Esophagus (tissue), 2 donors: ENCODE data around the gene PPP4C. TPM values are rescaled to one million over a fixed set of nuclear protein-coding genes. Genes with fewer than 3 reads are reported as not detected.
A peak's percentile ranks its signal among the peaks of the same experiment; 100 is the strongest.
"Not testable (repeated sequence)": the region's sequence is repeated elsewhere in the genome, so short reads cannot be mapped to it uniquely, and the experiment has no call there.

Experiments
- H3K27ac ChIP-seq, 2 donors: one replicate each; pipeline ENCODE4 v1.5.1; 2013; ENCODE audit warnings: low read depth in 2 of 2, mild to moderate bottlenecking in 2 of 2, inconsistent platforms in 1 of 2, low read length in 1 of 2, moderate library complexity in 1 of 2
- H3K27me3 ChIP-seq, 2 donors: one replicate each; pipeline ENCODE4 v1.6.1; 2013; ENCODE audit warnings: low read length in 2 of 2, control low read depth in 1 of 2, mild to moderate bottlenecking in 1 of 2; ENCODE audit not compliant: insufficient read depth in 2 of 2, control insufficient read depth in 1 of 2
- H3K36me3 ChIP-seq, 2 donors: one replicate each; pipeline ENCODE4 v1.6.1; 2013; ENCODE audit warnings: low read length in 1 of 2; ENCODE audit not compliant: control insufficient read depth in 2 of 2, insufficient read depth in 2 of 2
- H3K4me1 ChIP-seq, 2 donors: one replicate each; pipeline ENCODE4 v1.6.1; 2013; ENCODE audit warnings: low read length in 1 of 2; ENCODE audit not compliant: control insufficient read depth in 2 of 2, insufficient read depth in 2 of 2
- H3K4me3 ChIP-seq, 2 donors: one replicate each; pipeline ENCODE4 v1.5.1; 2013; ENCODE audit warnings: low read length in 2 of 2, mild to moderate bottlenecking in 2 of 2, low read depth in 1 of 2, moderate library complexity in 1 of 2
- H3K9me3 ChIP-seq, 2 donors: one replicate each; pipeline ENCODE4 v1.6.1; 2013; ENCODE audit warnings: mild to moderate bottlenecking in 2 of 2, low read depth in 1 of 2, low read length in 1 of 2, moderate library complexity in 1 of 2; ENCODE audit not compliant: control insufficient read depth in 2 of 2, insufficient read depth in 1 of 2
- WGBS, 2 donors: extraction: QIAGEN DNeasy Blood & Tissue Kit; methylation state at CpG; one replicate each; pipeline ENCODE4 v1.1.7; 2013; 5-methylcytosine and 5-hydroxymethylcytosine counted together
- polyA plus RNA-seq, 2 donors: library from polyadenylated mRNA; stranded (reverse); fragments of 200-250 nt; gene quantifications; one replicate each; pipeline ENCODE4 v1.2.3, GENCODE V29; 2013
- donor health status: healthy with polysubstance abuse.
- donor health status: Bipolar disorder and iron deficiency.

The PPP4C gene
- polyA plus RNA-seq, 2 donors = 113 TPM

GRCh38 chr16:30033270-30033669, 42.5 kb upstream of the PPP4C start:
- no peak overlapping the region for H3K27ac ChIP-seq
- peaks cover 0 to 2% of the 10 kb centered on the region in 2 donors for H3K4me1 ChIP-seq
- WGBS, 2 donors = 67 to 68% methylated on average over 7 of the region's 7 CpGs
- peaks cover 0 to 17% of the 10 kb centered on the region in 2 donors for H3K27me3 ChIP-seq
- no peak overlapping the region for H3K4me3 ChIP-seq
- H3K36me3 ChIP-seq = no peaks in the 10 kb centered on the region
- no peaks in the 10 kb centered on the region for H3K9me3 ChIP-seq

- Histone ChIP-seq H3K4me3 (no peak overlapping the region), H3K27me3 (no peaks in the 10 kb centered on the region), H3K36me3 (no peaks in the 10 kb centered on the region), H3K27ac (no peak overlapping the region), H3K9me3 (no peaks in the 10 kb centered on the region), H3K4me1 (no peaks in the 10 kb centered on the region)
- 66 to 71% methylated on average over 5 of the region's 5 CpGs for WGBS, 2 donors
These were observed 35.6 kb upstream of the PPP4C start for GRCh38 chr16:30040221-30040620.

GRCh38 chr16:30040690-30041089, 35.1 kb upstream of the PPP4C start:
- H3K27ac ChIP-seq, H3K9me3 ChIP-seq, H3K36me3 ChIP-seq, H3K4me3 ChIP-seq, H3K27me3 ChIP-seq, H3K4me1 ChIP-seq: not testable (repeated sequence)
- 87 to 88% methylated on average over 5 of the region's 5 CpGs for WGBS, 2 donors

GRCh38 chr16:30041841-30042240, 34.0 kb upstream of the PPP4C start:
- Histone ChIP-seq H3K27ac (no peak overlapping the region), H3K9me3 (no peaks in the 10 kb centered on the region), H3K4me1 (no peaks in the 10 kb centered on the region), H3K36me3 (no peaks in the 10 kb centered on the region), H3K27me3 (no peaks in the 10 kb centered on the region), H3K4me3 (no peak overlapping the region)
- 12 to 18% methylated on average over 5 of the region's 5 CpGs for WGBS, 2 donors

- WGBS, 2 donors = 52% methylated on average over 8 of the region's 8 CpGs
- H3K27ac ChIP-seq = no peak overlapping the region
- H3K4me3 ChIP-seq = no peak overlapping the region
These were observed 29.6 kb upstream of the PPP4C start for GRCh38 chr16:30046178-30046577.

GRCh38 chr16:30046588-30046987, 29.2 kb upstream of the PPP4C start:
- Histone ChIP-seq H3K27me3 (no peaks in the 10 kb centered on the region), H3K9me3 (no peaks in the 10 kb centered on the region), H3K27ac (no peak overlapping the region), H3K4me3 (no peak overlapping the region), H3K36me3 (no peaks in the 10 kb centered on the region), H3K4me1 (peaks cover 0 to 3% of the 10 kb centered on the region in 2 donors)
- WGBS, 2 donors = 91 to 100% methylated on average over 1 of the region's 1 CpG

More at GRCh38 chr16:30046178-30046577, 29.6 kb upstream of the PPP4C start:
- H3K4me1 ChIP-seq = peaks cover 0 to 3% of the 10 kb centered on the region in 2 donors
- H3K9me3 ChIP-seq = no peaks in the 10 kb centered on the region
- H3K36me3 ChIP-seq = no peaks in the 10 kb centered on the region
- H3K27me3 ChIP-seq = no peaks in the 10 kb centered on the region

- Histone ChIP-seq H3K36me3 (no peaks in the 10 kb centered on the region), H3K4me1 (peaks cover 7 to 8% of the 10 kb centered on the region in 2 donors), H3K27ac (no peak overlapping the region), H3K4me3 (no peak overlapping the region), H3K9me3 (no peaks in the 10 kb centered on the region), H3K27me3 (no peaks in the 10 kb centered on the region)
- WGBS, 2 donors = 57 to 70% methylated on average over 8 of the region's 8 CpGs
These were observed 25.9 kb upstream of the PPP4C start for GRCh38 chr16:30049871-30050270.

- Histone ChIP-seq H3K4me1 (peaks cover 10 to 11% of the 10 kb centered on the region in 2 donors), H3K27me3 (no peaks in the 10 kb centered on the region), H3K4me3 (no peak overlapping the region), H3K9me3 (no peaks in the 10 kb centered on the region), H3K27ac (peak overlapping the region in 1 of 2 donors; percentile 44), H3K36me3 (no peaks in the 10 kb centered on the region)
- 70 to 72% methylated on average over 3 of the region's 3 CpGs for WGBS, 2 donors
These were observed 24.3 kb upstream of the PPP4C start for GRCh38 chr16:30051518-30051917.

GRCh38 chr16:30052671-30053372, 23.0 kb upstream of the PPP4C start:
- H3K36me3 ChIP-seq = no peaks in the 10 kb centered on the region
- peak overlapping the region in 1 of 2 donors; percentile 29 for H3K27ac ChIP-seq
- peak overlapping the region; percentile 43 to 61 for H3K4me3 ChIP-seq
- H3K4me1 ChIP-seq = peaks cover 10 to 11% of the 10 kb centered on the region in 2 donors
- no peaks in the 10 kb centered on the region for H3K27me3 ChIP-seq
- no peaks in the 10 kb centered on the region for H3K9me3 ChIP-seq
- 5 to 6% methylated on average over 46 to 58 of the region's 58 CpGs for whole genome bisulfite sequencing, 2 donors

- Histone ChIP-seq H3K27ac (peak overlapping the region in 1 of 2 donors; percentile 29), H3K4me3 (peak overlapping the region; percentile 43 to 61), H3K4me1 (peaks cover 10 to 11% of the 10 kb centered on the region in 2 donors), H3K36me3 (no peaks in the 10 kb centered on the region), H3K9me3 (no peaks in the 10 kb centered on the region), H3K27me3 (no peaks in the 10 kb centered on the region)
- WGBS, 2 donors = 4 to 8% methylated on average over 19 of the region's 19 CpGs
These were observed 22.3 kb upstream of the PPP4C start for GRCh38 chr16:30053376-30054015.
